Measurements from ENCODE around the gene IL21R.

- TF ChIP-seq CTCF (IDR thresholded peaks at IDR 0.05; ENCODE audit: low read depth, low read length, poor library complexity, severe bottlenecking) = no peak
- TF ChIP-seq EZH2phosphoT487 (IDR thresholded peaks at IDR 0.05; ENCODE audit: borderline replicate concordance, low read length) = no peak
Observed at GRCh38 chr16:27387724-27388123, 14.2 kb upstream of the IL21R start.
